Keratinocyte (primary cell): ENCODE results near the gene SH2B2. TPM values are rescaled to one million over a fixed set of nuclear protein-coding genes. Genes with fewer than 3 reads are reported as not detected.

Experiments used
- DNase-seq: peaks from one replicate; pipeline ENCODE4 v3.0.0-alpha.2; 2011; ENCODE audit warnings: low read depth, missing footprints, low spot score
- FAIRE-seq: peaks from 2 replicates; lab custom pipeline; 2011; peaks lifted over from hg19 to GRCh38; lab: Jason Lieb, UNC
- H2AFZ ChIP-seq: 2 replicates; pipeline ENCODE4 v1.6.0; 2012; ENCODE audit warnings: low read length, control low read depth, inconsistent platforms; ENCODE audit not compliant: control insufficient read depth
- H3K27ac ChIP-seq: 2 replicates; pipeline ENCODE4 v1.5.1; 2011; ENCODE audit warnings: low read length; ENCODE audit not compliant: control insufficient read depth, insufficient read depth
- H3K27me3 ChIP-seq: 3 replicates; pipeline ENCODE4 v1.6.0; 2011; ENCODE audit warnings: low read length; ENCODE audit not compliant: control insufficient read depth, insufficient read depth; ENCODE audit errors: extremely low read depth
- H3K36me3 ChIP-seq, 2 experiments: 2 replicates in 1 of 2; 3 replicates in 1 of 2; pipeline ENCODE4 v1.5.1; 2011; ENCODE audit warnings: low read length in 2 of 2, mild to moderate bottlenecking in 1 of 2; ENCODE audit not compliant: control insufficient read depth in 2 of 2, insufficient read depth in 2 of 2; ENCODE audit errors: extremely low read depth in 1 of 2
- H3K4me1 ChIP-seq: 3 replicates; pipeline ENCODE4 v1.5.1; 2011; ENCODE audit warnings: low read length; ENCODE audit not compliant: control insufficient read depth, insufficient read depth; ENCODE audit errors: extremely low read depth
- H3K4me2 ChIP-seq: 3 replicates; pipeline ENCODE4 v1.6.0; 2011; ENCODE audit warnings: low read depth, low read length; ENCODE audit not compliant: control insufficient read depth, insufficient read depth; ENCODE audit errors: extremely low read depth
- H3K4me3 ChIP-seq, 3 experiments: fragments of 200-600 bp in 1 of 3; sonication (generic) in 1 of 3; 2 replicates in 2 of 3; 3 replicates in 1 of 3; pipeline ENCODE4 v1.5.1; 2011 to 2016; ENCODE audit warnings: low read length in 3 of 3, mild to moderate bottlenecking in 3 of 3, control low read depth in 2 of 3, inconsistent platforms in 1 of 3, low read depth in 1 of 3, mixed read lengths in 1 of 3, mixed run types in 1 of 3, moderate library complexity in 1 of 3; ENCODE audit not compliant: control insufficient read depth in 2 of 3, insufficient read depth in 2 of 3; ENCODE audit errors: extremely low read depth in 1 of 3
- H3K79me2 ChIP-seq: 2 replicates; pipeline ENCODE4 v1.6.0; 2012; ENCODE audit warnings: low read length; ENCODE audit not compliant: control insufficient read depth, insufficient read depth
- H3K9ac ChIP-seq: 3 replicates; pipeline ENCODE4 v1.6.0; 2011; ENCODE audit warnings: low read length; ENCODE audit not compliant: control insufficient read depth, insufficient read depth; ENCODE audit errors: extremely low read depth
- H3K9me1 ChIP-seq: 3 replicates; pipeline ENCODE4 v1.6.0; 2011; ENCODE audit warnings: low read length; ENCODE audit not compliant: control insufficient read depth, insufficient read depth; ENCODE audit errors: extremely low read depth
- H3K9me3 ChIP-seq: 2 replicates; pipeline ENCODE4 v1.5.1; 2012; ENCODE audit warnings: low read depth, low read length; ENCODE audit not compliant: control insufficient read depth
- H4K20me1 ChIP-seq: 3 replicates; pipeline ENCODE4 v1.6.0; 2011; ENCODE audit warnings: low read length; ENCODE audit not compliant: control insufficient read depth, insufficient read depth; ENCODE audit errors: extremely low read depth
- EZH2 ChIP-seq: IDR thresholded peaks from one replicate; pipeline ENCODE4 v1.6.1; 2012; ENCODE audit warnings: inconsistent platforms, mild to moderate bottlenecking, low read length, moderate library complexity
- dilution Hi-C: fragments of 300-500 bp; cut with MboI; formaldehyde crosslinking; loops from one replicate; pipeline ENCODE4 v1.7.0; 2020; ENCODE audit warnings: low sequenced_read_pairs; ENCODE audit not compliant: extremely low pct_ligation_motif_present
- polyA plus RNA-seq, 5 experiments: library from polyadenylated mRNA; depleted of rRNA in 3 of 5; stranded (reverse) in 3 of 5; stranded (forward) in 1 of 5; unstranded in 1 of 5; fragments of >200 nt; gene quantifications; 1 replicate in 1 of 5; 2 replicates in 3 of 5; 3 replicates in 1 of 5; pipeline versions ENCODE4 v1.2.1 to v1.2.3, GENCODE V29; 2011 to 2012; ENCODE audit warnings: missing spikeins in 2 of 5, low read depth in 1 of 5, low replicate concordance in 1 of 5
- TF ChIP-seq, protein P1 (sequence below), 3 experiments: IDR thresholded peaks in 1 of 3; conservative IDR thresholded peaks in 1 of 3; optimal IDR thresholded peaks in 1 of 3; 2 replicates in 2 of 3; 3 replicates in 1 of 3; pipeline versions ENCODE3 to v1.5.1; 2011; ENCODE audit warnings: low read length in 3 of 3, mild to moderate bottlenecking in 3 of 3, moderate library complexity in 2 of 3, control low read depth in 1 of 3, inconsistent platforms in 1 of 3; ENCODE audit not compliant: insufficient read depth in 2 of 3; ENCODE audit errors: extremely low read depth in 1 of 3

SH2B2 gene
- polyA plus RNA-seq, 1 donor (not counting 4 experiments of a cell fraction or from before 2014, with no cell fraction given): 0.59 TPM

DNA sequence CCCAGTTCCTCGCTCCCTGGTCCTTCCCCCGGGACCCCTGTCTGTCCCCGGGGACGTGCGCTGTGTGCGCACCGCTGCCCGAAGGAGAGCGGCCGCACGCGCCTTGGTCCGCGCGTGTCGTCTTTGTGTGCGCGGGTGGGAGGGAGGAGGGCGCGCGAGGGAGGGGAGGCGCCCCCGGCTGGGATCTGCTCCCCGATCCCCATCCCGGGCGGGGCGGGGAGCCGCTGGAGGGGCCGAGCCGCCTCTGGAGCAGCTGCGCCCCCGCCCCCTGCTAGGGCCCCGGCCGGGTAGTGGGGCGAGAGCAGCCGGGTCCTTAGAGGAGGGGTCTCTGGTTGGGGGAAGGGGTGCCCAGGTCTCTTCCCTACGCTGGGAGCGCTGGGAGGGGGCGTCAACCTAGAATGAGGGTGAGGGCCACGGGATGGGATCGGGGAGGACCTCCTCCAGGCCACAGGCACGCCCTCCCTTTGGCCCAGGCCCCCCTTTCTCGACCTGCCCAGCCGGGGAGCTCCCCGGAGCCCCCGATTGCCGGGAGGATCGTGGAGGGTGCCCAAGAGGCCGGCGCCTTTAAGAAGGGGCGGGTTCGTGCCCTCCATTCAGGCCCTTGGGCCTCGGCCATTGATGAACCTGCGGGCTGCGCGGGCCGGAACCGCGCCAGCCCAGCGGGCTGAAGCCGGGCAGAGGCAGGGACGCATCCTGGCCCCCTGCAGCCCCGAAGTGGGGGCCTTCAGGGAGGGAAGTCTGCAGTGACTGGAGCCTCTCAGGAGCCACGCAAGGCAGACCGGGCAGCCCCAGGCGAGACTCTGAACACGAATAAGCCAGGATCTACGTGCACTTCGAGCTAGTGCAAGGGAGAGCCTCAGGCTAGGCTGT lies 678 bp downstream of the SH2B2 start:
- Histone ChIP-seq H3K27me3 (peaks cover 17% of the 10 kb centered on the region), H3K9me1 (no peaks in the 10 kb centered on the region), H3K9me3 (no peaks in the 10 kb centered on the region), H3K79me2 (no peaks in the 10 kb centered on the region), H3K4me2 (peak overlapping the region; percentile 88), H4K20me1 (no peaks in the 10 kb centered on the region), H3K36me3 (no peaks in the 10 kb centered on the region), H3K9ac (no peak overlapping the region), H2AFZ (peak overlapping the region; percentile 73), H3K4me3 (peak overlapping the region; percentile 54 to 63 (median 59)), H3K27ac (no peak overlapping the region), H3K4me1 (peaks cover 3% of the 10 kb centered on the region)
- no peak for DNase-seq
- TF ChIP-seq EZH2: peak; percentile 20
- TF ChIP-seq, protein P1, sequence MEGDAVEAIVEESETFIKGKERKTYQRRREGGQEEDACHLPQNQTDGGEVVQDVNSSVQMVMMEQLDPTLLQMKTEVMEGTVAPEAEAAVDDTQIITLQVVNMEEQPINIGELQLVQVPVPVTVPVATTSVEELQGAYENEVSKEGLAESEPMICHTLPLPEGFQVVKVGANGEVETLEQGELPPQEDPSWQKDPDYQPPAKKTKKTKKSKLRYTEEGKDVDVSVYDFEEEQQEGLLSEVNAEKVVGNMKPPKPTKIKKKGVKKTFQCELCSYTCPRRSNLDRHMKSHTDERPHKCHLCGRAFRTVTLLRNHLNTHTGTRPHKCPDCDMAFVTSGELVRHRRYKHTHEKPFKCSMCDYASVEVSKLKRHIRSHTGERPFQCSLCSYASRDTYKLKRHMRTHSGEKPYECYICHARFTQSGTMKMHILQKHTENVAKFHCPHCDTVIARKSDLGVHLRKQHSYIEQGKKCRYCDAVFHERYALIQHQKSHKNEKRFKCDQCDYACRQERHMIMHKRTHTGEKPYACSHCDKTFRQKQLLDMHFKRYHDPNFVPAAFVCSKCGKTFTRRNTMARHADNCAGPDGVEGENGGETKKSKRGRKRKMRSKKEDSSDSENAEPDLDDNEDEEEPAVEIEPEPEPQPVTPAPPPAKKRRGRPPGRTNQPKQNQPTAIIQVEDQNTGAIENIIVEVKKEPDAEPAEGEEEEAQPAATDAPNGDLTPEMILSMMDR (optimal IDR thresholded peaks at IDR 0.05 in 1 of 3, IDR thresholded peaks at IDR 0.05 in 1 of 3, conservative IDR thresholded peaks at IDR 0.05 in 1 of 3; ENCODE audit: extremely low read depth in 1 of 3, insufficient read depth in 2 of 3, low read length in 3 of 3): no peak
- dilution Hi-C loops: no loop called here
- FAIRE-seq: no peak

DNA sequence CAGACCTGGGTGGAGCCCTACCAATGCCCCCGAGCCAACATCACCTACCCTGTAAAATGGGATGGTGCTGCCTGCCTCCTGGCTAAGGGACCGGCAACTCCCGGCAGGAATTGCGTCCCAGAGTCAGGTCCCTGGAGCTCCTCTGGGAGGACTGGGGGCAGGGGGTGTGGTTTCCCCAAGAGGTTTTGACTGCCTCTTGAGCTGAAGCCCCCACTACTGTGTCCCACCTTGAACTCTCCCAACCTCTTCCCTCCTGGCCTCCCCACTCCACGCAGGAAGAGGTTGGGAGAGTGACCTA lies 1.3 kb downstream of the SH2B2 start:
- Histone ChIP-seq H3K27ac (no peak overlapping the region), H3K9me3 (no peaks in the 10 kb centered on the region), H3K36me3 (no peaks in the 10 kb centered on the region), H4K20me1 (no peaks in the 10 kb centered on the region), H3K4me3 (peak overlapping the region in 2 of 3 experiments; percentile 54 to 59), H3K9ac (no peak overlapping the region), H3K4me2 (peak overlapping the region; percentile 88), H2AFZ (no peak overlapping the region), H3K27me3 (peaks cover 17% of the 10 kb centered on the region), H3K4me1 (peaks cover 3% of the 10 kb centered on the region), H3K79me2 (no peaks in the 10 kb centered on the region), H3K9me1 (no peaks in the 10 kb centered on the region)
- dilution Hi-C loops: no loop called here
- DNase-seq: no peak
- TF ChIP-seq, protein P1 (optimal IDR thresholded peaks at IDR 0.05 in 1 of 3, IDR thresholded peaks at IDR 0.05 in 1 of 3, conservative IDR thresholded peaks at IDR 0.05 in 1 of 3; ENCODE audit: extremely low read depth in 1 of 3, insufficient read depth in 2 of 3, low read length in 3 of 3): no peak
- no peak for TF ChIP-seq EZH2
- no peak for FAIRE-seq
